Progenitor cell of endocrine pancreas (in vitro differentiated cells): ENCODE results near the gene GSTM4. TPM values are rescaled to one million over a fixed set of nuclear protein-coding genes. Genes with fewer than 3 reads are reported as not detected.
A peak's percentile ranks its signal among the peaks of the same experiment; 100 is the strongest.

Experiments used
- DNase-seq: peaks from one replicate; pipeline ENCODE4 v3.0.0; 2021; ENCODE audit warnings: low spot score; ENCODE audit not compliant: unreplicated experiment
- H3K27ac Mint-ChIP-seq: 2 replicates; pipeline ENCODE4 v1.8.0; 2021; ENCODE audit warnings: mild to moderate bottlenecking, moderate library complexity, mixed read lengths
- H3K27me3 Mint-ChIP-seq: 2 replicates; pipeline ENCODE4 v1.8.0; 2021; ENCODE audit warnings: mixed read lengths
- H3K36me3 Mint-ChIP-seq: 2 replicates; pipeline ENCODE4 v1.8.0; 2022; ENCODE audit warnings: mixed read lengths; ENCODE audit not compliant: insufficient read depth
- H3K4me1 Mint-ChIP-seq: 2 replicates; pipeline ENCODE4 v1.8.0; 2021; ENCODE audit warnings: low read depth, mixed read lengths
- H3K4me3 Mint-ChIP-seq: 2 replicates; pipeline ENCODE4 v1.8.0; 2021; ENCODE audit warnings: low read depth, mild to moderate bottlenecking, moderate library complexity, mixed read lengths
- H3K9me3 Mint-ChIP-seq: 2 replicates; pipeline ENCODE4 v1.8.0; 2021; ENCODE audit warnings: low read depth, mixed read lengths
- total RNA-seq: library from RNA; stranded (reverse); gene quantifications from 2 replicates; pipeline ENCODE4 v1.2.1, GENCODE V29; 2021
- TF ChIP-seq, protein P1 (sequence below): fragments of 200-600 bp; sonication (generic); IDR thresholded peaks from one replicate; pipeline ENCODE4 v1.5.0; 2021; ENCODE audit warnings: antibody characterized with exemption, mild to moderate bottlenecking; ENCODE audit not compliant: unreplicated experiment

The GSTM4 gene
- total RNA-seq, 1 donor from 2014 or later: 21.0 TPM

DNA sequence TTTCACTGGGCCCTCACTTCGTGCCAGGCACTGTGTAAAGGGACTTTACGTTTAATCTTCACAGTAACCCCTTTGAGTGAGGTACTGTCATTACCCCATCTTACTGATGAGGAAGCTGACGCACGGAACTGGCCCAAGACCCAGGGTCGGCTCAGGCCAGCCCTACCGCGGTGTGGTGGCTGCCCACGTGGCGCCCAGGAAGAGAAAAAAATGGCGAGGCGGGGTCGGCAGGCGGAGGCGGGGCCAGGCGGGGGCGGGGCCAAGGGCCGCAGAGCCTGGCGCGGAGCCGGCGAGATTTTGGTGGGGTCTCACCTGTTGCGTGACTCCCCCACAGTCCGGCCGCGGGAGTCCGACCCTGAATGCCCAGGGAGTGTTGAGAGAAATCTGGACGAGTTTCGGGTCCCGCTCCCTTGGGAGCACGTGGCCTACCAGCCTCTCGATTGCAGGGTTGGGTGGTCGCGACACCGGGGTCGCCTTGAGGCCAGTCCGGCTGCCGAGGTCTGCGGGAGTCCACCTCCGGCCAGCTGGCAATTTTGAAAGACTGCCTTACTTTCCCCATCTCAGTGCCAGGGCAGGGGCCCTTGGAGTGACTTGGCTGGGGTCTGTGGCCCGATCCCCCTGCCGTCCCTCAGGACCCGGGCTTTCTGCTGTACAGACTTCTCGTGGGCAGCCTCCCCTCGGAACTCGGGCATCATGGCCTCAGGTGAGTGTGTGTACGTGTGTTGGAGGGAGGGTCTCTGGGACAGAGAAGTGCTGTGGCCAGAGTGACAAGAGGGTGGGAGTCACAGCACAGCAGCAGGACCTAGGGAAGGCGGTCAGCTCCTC, 36.1 kb upstream of the GSTM4 start, which contains the start of the genes AMPD2 and GNAT2:
Gene AMPD2 (plus strand): TSS at position 262 of the 825 bp plus-strand sequence. CDS start 1,339 bp downstream, outside the sequence.
Gene GNAT2 (minus strand): TSS at position 41 of the 825 bp plus-strand sequence. CDS start 6,746 bp downstream, outside the sequence.
- H3K9me3 Mint-ChIP-seq: no peaks in the 10 kb centered on the region
- peak; percentile 44 for DNase-seq
- peak within 1 kb of the TSS; percentile 95 for H3K4me3 Mint-ChIP-seq
- H3K27me3 Mint-ChIP-seq: peaks cover 6% of the 10 kb centered on the region
- peaks cover 36% of the 10 kb centered on the region for H3K4me1 Mint-ChIP-seq
- H3K27ac Mint-ChIP-seq: peak within 1 kb of the TSS; percentile 94
- H3K36me3 Mint-ChIP-seq: no peaks in the 10 kb centered on the region
- TF ChIP-seq, protein P1, sequence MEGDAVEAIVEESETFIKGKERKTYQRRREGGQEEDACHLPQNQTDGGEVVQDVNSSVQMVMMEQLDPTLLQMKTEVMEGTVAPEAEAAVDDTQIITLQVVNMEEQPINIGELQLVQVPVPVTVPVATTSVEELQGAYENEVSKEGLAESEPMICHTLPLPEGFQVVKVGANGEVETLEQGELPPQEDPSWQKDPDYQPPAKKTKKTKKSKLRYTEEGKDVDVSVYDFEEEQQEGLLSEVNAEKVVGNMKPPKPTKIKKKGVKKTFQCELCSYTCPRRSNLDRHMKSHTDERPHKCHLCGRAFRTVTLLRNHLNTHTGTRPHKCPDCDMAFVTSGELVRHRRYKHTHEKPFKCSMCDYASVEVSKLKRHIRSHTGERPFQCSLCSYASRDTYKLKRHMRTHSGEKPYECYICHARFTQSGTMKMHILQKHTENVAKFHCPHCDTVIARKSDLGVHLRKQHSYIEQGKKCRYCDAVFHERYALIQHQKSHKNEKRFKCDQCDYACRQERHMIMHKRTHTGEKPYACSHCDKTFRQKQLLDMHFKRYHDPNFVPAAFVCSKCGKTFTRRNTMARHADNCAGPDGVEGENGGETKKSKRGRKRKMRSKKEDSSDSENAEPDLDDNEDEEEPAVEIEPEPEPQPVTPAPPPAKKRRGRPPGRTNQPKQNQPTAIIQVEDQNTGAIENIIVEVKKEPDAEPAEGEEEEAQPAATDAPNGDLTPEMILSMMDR: no peak

DNA sequence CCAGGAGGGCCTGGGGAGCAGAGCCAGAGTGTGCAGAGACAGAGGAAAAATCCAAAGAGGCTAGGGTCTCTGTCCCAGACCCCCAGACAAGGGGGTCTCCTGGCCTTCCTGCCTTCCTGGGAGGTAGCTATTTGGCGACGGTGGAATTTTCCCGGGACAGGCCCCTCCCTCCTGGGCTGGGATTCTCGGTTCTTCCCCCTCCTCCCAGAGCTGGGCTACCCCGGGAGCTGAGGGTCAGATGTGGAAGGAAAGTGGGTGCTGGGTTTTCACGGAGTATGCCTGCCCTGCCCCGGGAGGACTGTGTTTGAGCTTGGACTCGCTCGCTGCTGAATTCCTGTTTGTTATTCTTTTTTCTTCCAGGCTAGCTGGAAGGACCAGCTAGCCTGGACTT, 35.5 kb upstream of the GSTM4 start:
- H3K4me1 Mint-ChIP-seq: peaks cover 36% of the 10 kb centered on the region
- H3K4me3 Mint-ChIP-seq: peak overlapping the region; percentile 95
- H3K36me3 Mint-ChIP-seq: no peaks in the 10 kb centered on the region
- no peak for DNase-seq
- TF ChIP-seq, protein P1: no peak
- H3K27ac Mint-ChIP-seq: peak overlapping the region; percentile 94
- no peaks in the 10 kb centered on the region for H3K9me3 Mint-ChIP-seq
- H3K27me3 Mint-ChIP-seq: peaks cover 6% of the 10 kb centered on the region

DNA sequence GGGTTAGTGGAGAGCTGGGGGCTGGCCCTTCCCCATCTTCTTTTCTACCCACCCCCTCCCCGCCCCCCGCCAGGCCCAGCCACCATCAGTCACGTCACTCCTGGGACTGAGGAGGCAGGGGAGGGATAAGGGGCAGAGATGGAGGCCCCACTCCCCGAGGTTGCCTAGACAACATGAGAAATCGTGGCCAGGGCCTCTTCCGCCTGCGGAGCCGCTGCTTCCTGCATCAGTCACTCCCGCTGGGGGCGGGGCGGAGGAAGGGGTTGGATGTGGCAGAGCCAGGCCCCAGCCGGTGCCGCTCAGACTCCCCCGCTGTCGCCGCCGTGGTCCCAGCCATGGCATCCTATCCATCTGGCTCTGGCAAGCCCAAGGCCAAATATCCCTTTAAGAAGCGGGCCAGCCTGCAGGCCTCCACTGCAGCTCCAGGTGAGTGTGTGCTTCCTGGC, 35.0 kb upstream of the GSTM4 start:
- no peaks in the 10 kb centered on the region for H3K9me3 Mint-ChIP-seq
- peak overlapping the region; percentile 94 for H3K27ac Mint-ChIP-seq
- peaks cover 35% of the 10 kb centered on the region for H3K4me1 Mint-ChIP-seq
- peak; percentile 66 for DNase-seq
- peaks cover 6% of the 10 kb centered on the region for H3K27me3 Mint-ChIP-seq
- H3K4me3 Mint-ChIP-seq: peak overlapping the region; percentile 95
- H3K36me3 Mint-ChIP-seq: no peaks in the 10 kb centered on the region
- TF ChIP-seq, protein P1: no peak

DNA sequence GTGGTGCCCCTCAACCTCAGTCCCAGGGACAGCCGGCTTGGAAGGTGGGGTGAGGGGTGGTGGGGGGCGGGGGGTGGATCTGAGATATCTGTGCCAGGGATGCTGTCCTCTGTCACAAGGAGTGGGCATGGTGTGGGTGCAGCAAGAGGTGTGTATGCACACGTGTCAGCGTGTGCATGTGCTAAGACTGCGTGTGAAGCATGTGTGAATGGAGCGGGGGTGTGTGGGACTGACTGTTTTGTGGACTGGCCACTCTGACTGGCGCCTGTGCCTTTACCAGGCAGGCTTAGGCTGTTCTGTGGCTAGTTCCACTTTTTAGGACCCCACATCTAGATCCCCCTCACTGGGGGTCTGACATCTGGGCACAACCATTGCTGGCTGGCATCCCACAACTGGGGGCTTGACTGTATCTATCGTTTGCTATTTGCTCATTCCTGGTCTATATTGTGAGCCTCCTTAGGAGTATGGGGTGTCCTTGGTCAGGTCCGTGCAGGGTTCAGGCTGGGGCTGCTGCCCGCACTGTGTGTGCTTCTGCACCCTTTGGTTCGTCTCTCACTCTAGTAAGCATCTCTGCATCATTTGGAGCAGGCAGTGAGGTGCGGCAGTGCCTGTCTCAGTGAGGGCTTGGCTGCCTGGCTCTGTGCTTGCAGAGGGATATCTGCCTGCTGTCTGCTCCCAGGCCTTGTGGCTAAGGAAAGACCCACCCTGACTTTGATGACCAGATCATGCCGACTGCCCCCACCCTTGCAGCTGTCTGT, 34.3 kb upstream of the GSTM4 start:
- H3K4me1 Mint-ChIP-seq: peaks cover 30% of the 10 kb centered on the region
- TF ChIP-seq, protein P1: no peak
- peak overlapping the region; percentile 95 for H3K4me3 Mint-ChIP-seq
- no peaks in the 10 kb centered on the region for H3K9me3 Mint-ChIP-seq
- DNase-seq: no peak
- no peak overlapping the region for H3K27ac Mint-ChIP-seq
- peaks cover 3% of the 10 kb centered on the region for H3K27me3 Mint-ChIP-seq
- H3K36me3 Mint-ChIP-seq: no peaks in the 10 kb centered on the region
